ENCODE data around the gene CRACR2A. TPM values are rescaled to one million over a fixed set of nuclear protein-coding genes. Genes with fewer than 3 reads are reported as not detected.

CRACR2A gene
- polyA plus RNA-seq, 2 donors: 0.38 to 0.57 TPM

- Histone ChIP-seq H3K36me3 (ENCODE audit: control insufficient read depth in 2 of 2, insufficient read depth in 2 of 2, low read length in 1 of 2) (no peaks in the 10 kb centered on the region), H3K4me1 (ENCODE audit: control insufficient read depth in 2 of 2, insufficient read depth in 2 of 2, low read length in 1 of 2) (no peaks in the 10 kb centered on the region), H3K9me3 (ENCODE audit: control insufficient read depth in 2 of 2, insufficient read depth in 1 of 2, low read depth in 1 of 2, low read length in 1 of 2) (no peaks in the 10 kb centered on the region), H3K4me3 (ENCODE audit: low read depth in 1 of 2, low read length in 2 of 2) (no peak overlapping the region), H3K27ac (ENCODE audit: low read depth in 2 of 2, low read length in 1 of 2) (no peak overlapping the region), H3K27me3 (ENCODE audit: control insufficient read depth in 1 of 2, insufficient read depth in 2 of 2, low read length in 2 of 2) (no peaks in the 10 kb centered on the region)
- WGBS, 2 donors: 95% methylated on average over 2 of the region's 2 CpGs
Observed at GRCh38 chr12:3713947-3714346, 39.0 kb downstream of the CRACR2A start.

GRCh38 chr12:3713483-3713882, 39.4 kb downstream of the CRACR2A start:
- no peaks in the 10 kb centered on the region for H3K4me1 ChIP-seq (ENCODE audit: control insufficient read depth in 2 of 2, insufficient read depth in 2 of 2, low read length in 1 of 2)
- no peaks in the 10 kb centered on the region for H3K27me3 ChIP-seq (ENCODE audit: control insufficient read depth in 1 of 2, insufficient read depth in 2 of 2, low read length in 2 of 2)
- H3K36me3 ChIP-seq (ENCODE audit: control insufficient read depth in 2 of 2, insufficient read depth in 2 of 2, low read length in 1 of 2): no peaks in the 10 kb centered on the region
- no peak overlapping the region for H3K27ac ChIP-seq (ENCODE audit: low read depth in 2 of 2, low read length in 1 of 2)
- WGBS, 2 donors: 69 to 78% methylated on average over 4 of the region's 4 CpGs
- no peaks in the 10 kb centered on the region for H3K9me3 ChIP-seq (ENCODE audit: control insufficient read depth in 2 of 2, insufficient read depth in 1 of 2, low read depth in 1 of 2, low read length in 1 of 2)
- no peak overlapping the region for H3K4me3 ChIP-seq (ENCODE audit: low read depth in 1 of 2, low read length in 2 of 2)

- Histone ChIP-seq H3K9me3 (ENCODE audit: control insufficient read depth in 2 of 2, insufficient read depth in 1 of 2, low read depth in 1 of 2, low read length in 1 of 2) (no peaks in the 10 kb centered on the region), H3K4me3 (ENCODE audit: low read depth in 1 of 2, low read length in 2 of 2) (no peak overlapping the region), H3K27ac (ENCODE audit: low read depth in 2 of 2, low read length in 1 of 2) (no peak overlapping the region), H3K4me1 (ENCODE audit: control insufficient read depth in 2 of 2, insufficient read depth in 2 of 2, low read length in 1 of 2) (no peaks in the 10 kb centered on the region), H3K27me3 (ENCODE audit: control insufficient read depth in 1 of 2, insufficient read depth in 2 of 2, low read length in 2 of 2) (no peaks in the 10 kb centered on the region), H3K36me3 (ENCODE audit: control insufficient read depth in 2 of 2, insufficient read depth in 2 of 2, low read length in 1 of 2) (no peaks in the 10 kb centered on the region)
- 73 to 80% methylated on average over 3 of the region's 3 CpGs for WGBS, 2 donors
Observed at GRCh38 chr12:3712209-3712992, 40.5 kb downstream of the CRACR2A start.

DNA sequence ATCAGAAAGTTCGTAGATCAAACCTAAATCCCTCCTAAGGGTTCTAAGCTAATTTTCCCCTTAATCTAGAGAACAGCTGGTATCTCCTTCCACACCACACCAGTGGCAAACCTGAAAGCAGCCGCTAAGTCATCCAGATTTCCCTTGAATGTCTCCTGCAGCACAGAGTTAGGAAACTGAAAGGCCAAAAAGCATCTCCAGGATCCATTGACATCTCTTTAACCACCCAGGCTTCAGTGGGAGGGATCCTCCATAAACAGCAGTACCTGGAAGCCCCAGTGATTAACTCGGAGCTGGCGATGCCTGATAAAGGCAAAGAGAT, 47.6 kb downstream of the CRACR2A start:
- no peaks in the 10 kb centered on the region for H3K36me3 ChIP-seq (ENCODE audit: control insufficient read depth in 2 of 2, insufficient read depth in 2 of 2, low read length in 1 of 2)
- H3K4me1 ChIP-seq (ENCODE audit: control insufficient read depth in 2 of 2, insufficient read depth in 2 of 2, low read length in 1 of 2): no peaks in the 10 kb centered on the region
- H3K27me3 ChIP-seq (ENCODE audit: control insufficient read depth in 1 of 2, insufficient read depth in 2 of 2, low read length in 2 of 2): no peaks in the 10 kb centered on the region
- no peak overlapping the region for H3K27ac ChIP-seq (ENCODE audit: low read depth in 2 of 2, low read length in 1 of 2)
- no peaks in the 10 kb centered on the region for H3K9me3 ChIP-seq (ENCODE audit: control insufficient read depth in 2 of 2, insufficient read depth in 1 of 2, low read depth in 1 of 2, low read length in 1 of 2)
- no peak overlapping the region for H3K4me3 ChIP-seq (ENCODE audit: low read depth in 1 of 2, low read length in 2 of 2)
- 82 to 85% methylated on average over 4 of the region's 4 CpGs for WGBS, 2 donors

- Histone ChIP-seq H3K4me1 (ENCODE audit: control insufficient read depth in 2 of 2, insufficient read depth in 2 of 2, low read length in 1 of 2) (no peaks in the 10 kb centered on the region), H3K27ac (ENCODE audit: low read depth in 2 of 2, low read length in 1 of 2) (peak overlapping the region in 1 of 2 donors; percentile 23), H3K4me3 (ENCODE audit: low read depth in 1 of 2, low read length in 2 of 2) (no peak overlapping the region), H3K36me3 (ENCODE audit: control insufficient read depth in 2 of 2, insufficient read depth in 2 of 2, low read length in 1 of 2) (no peaks in the 10 kb centered on the region), H3K27me3 (ENCODE audit: control insufficient read depth in 1 of 2, insufficient read depth in 2 of 2, low read length in 2 of 2) (no peaks in the 10 kb centered on the region), H3K9me3 (ENCODE audit: control insufficient read depth in 2 of 2, insufficient read depth in 1 of 2, low read depth in 1 of 2, low read length in 1 of 2) (no peaks in the 10 kb centered on the region)
- WGBS, 2 donors: 39 to 43% methylated on average over 4 of the region's 4 CpGs
Observed at GRCh38 chr12:3704512-3705353, 48.2 kb downstream of the CRACR2A start.

- Histone ChIP-seq H3K9me3 (ENCODE audit: control insufficient read depth in 2 of 2, insufficient read depth in 1 of 2, low read depth in 1 of 2, low read length in 1 of 2) (peaks cover 0 to 3% of the 10 kb centered on the region in 2 donors), H3K4me3 (ENCODE audit: low read depth in 1 of 2, low read length in 2 of 2) (no peak overlapping the region), H3K27ac (ENCODE audit: low read depth in 2 of 2, low read length in 1 of 2) (no peak overlapping the region), H3K27me3 (ENCODE audit: control insufficient read depth in 1 of 2, insufficient read depth in 2 of 2, low read length in 2 of 2) (no peaks in the 10 kb centered on the region), H3K36me3 (ENCODE audit: control insufficient read depth in 2 of 2, insufficient read depth in 2 of 2, low read length in 1 of 2) (no peaks in the 10 kb centered on the region), H3K4me1 (ENCODE audit: control insufficient read depth in 2 of 2, insufficient read depth in 2 of 2, low read length in 1 of 2) (no peaks in the 10 kb centered on the region)
- WGBS, 2 donors: 94 to 98% methylated on average over 1 of the region's 1 CpG
Observed at GRCh38 chr12:3700861-3701260, 52.0 kb downstream of the CRACR2A start.

DNA sequence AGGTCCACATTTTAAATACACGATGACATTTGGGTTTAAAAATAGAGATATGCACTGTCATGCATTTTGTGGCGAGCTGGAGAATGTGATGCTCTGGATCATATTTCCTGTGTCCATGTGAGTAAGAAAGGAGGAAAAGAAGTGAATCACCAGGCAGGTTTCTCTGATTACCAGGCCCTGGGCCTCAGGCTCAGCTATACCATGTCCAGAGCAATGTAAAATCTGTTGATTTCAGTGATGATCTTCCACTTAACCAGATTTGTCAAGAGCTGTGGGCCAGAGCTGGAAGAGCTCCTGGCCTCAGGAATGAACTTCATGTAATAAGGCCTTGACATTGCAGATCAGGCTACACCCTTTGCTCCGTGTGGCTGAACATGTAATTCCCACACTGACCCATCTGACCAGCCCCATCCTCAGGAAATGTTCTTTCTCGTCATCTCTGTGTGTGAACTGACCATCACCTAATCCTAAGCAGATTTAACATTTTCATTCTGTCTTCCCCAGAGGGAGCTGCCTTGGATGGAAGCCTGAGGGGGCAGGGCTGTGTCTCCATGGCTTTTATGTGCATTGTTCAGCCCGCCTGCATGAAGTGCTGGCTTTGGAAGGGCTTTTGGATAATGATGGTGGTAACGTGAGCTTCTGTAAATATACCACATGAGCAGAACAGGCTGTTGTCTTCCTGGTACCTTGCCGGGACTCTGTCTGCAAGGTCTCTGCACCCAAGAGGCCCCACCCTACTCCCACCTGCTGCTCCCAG, 54.5 kb downstream of the CRACR2A start:
- WGBS, 2 donors: 62 to 75% methylated on average over 7 of the region's 7 CpGs
- peaks cover 0 to 3% of the 10 kb centered on the region in 2 donors for H3K9me3 ChIP-seq (ENCODE audit: control insufficient read depth in 2 of 2, insufficient read depth in 1 of 2, low read depth in 1 of 2, low read length in 1 of 2)
- no peaks in the 10 kb centered on the region for H3K4me1 ChIP-seq (ENCODE audit: control insufficient read depth in 2 of 2, insufficient read depth in 2 of 2, low read length in 1 of 2)
- H3K36me3 ChIP-seq (ENCODE audit: control insufficient read depth in 2 of 2, insufficient read depth in 2 of 2, low read length in 1 of 2): no peaks in the 10 kb centered on the region
- no peaks in the 10 kb centered on the region for H3K27me3 ChIP-seq (ENCODE audit: control insufficient read depth in 1 of 2, insufficient read depth in 2 of 2, low read length in 2 of 2)
- no peak overlapping the region for H3K27ac ChIP-seq (ENCODE audit: low read depth in 2 of 2, low read length in 1 of 2)
- H3K4me3 ChIP-seq (ENCODE audit: low read depth in 1 of 2, low read length in 2 of 2): no peak overlapping the region

GRCh38 chr12:3697311-3697870, 55.5 kb downstream of the CRACR2A start:
- Histone ChIP-seq H3K4me1 (ENCODE audit: control insufficient read depth in 2 of 2, insufficient read depth in 2 of 2, low read length in 1 of 2) (no peaks in the 10 kb centered on the region), H3K4me3 (ENCODE audit: low read depth in 1 of 2, low read length in 2 of 2) (no peak overlapping the region), H3K9me3 (ENCODE audit: control insufficient read depth in 2 of 2, insufficient read depth in 1 of 2, low read depth in 1 of 2, low read length in 1 of 2) (peaks cover 0 to 3% of the 10 kb centered on the region in 2 donors), H3K27me3 (ENCODE audit: control insufficient read depth in 1 of 2, insufficient read depth in 2 of 2, low read length in 2 of 2) (no peaks in the 10 kb centered on the region), H3K27ac (ENCODE audit: low read depth in 2 of 2, low read length in 1 of 2) (no peak overlapping the region), H3K36me3 (ENCODE audit: control insufficient read depth in 2 of 2, insufficient read depth in 2 of 2, low read length in 1 of 2) (no peaks in the 10 kb centered on the region)
- WGBS, 2 donors: 91 to 92% methylated on average over 5 of the region's 5 CpGs

GRCh38 chr12:3694673-3695072, 58.2 kb downstream of the CRACR2A start:
- Histone ChIP-seq H3K36me3 (ENCODE audit: control insufficient read depth in 2 of 2, insufficient read depth in 2 of 2, low read length in 1 of 2) (no peaks in the 10 kb centered on the region), H3K27ac (ENCODE audit: low read depth in 2 of 2, low read length in 1 of 2) (no peak overlapping the region), H3K9me3 (ENCODE audit: control insufficient read depth in 2 of 2, insufficient read depth in 1 of 2, low read depth in 1 of 2, low read length in 1 of 2) (peaks cover 0 to 3% of the 10 kb centered on the region in 2 donors), H3K27me3 (ENCODE audit: control insufficient read depth in 1 of 2, insufficient read depth in 2 of 2, low read length in 2 of 2) (no peaks in the 10 kb centered on the region), H3K4me3 (ENCODE audit: low read depth in 1 of 2, low read length in 2 of 2) (no peak overlapping the region), H3K4me1 (ENCODE audit: control insufficient read depth in 2 of 2, insufficient read depth in 2 of 2, low read length in 1 of 2) (no peaks in the 10 kb centered on the region)
- 89 to 96% methylated on average over 4 of the region's 4 CpGs for WGBS, 2 donors

Data from esophagus (tissue), 2 donors.